Neural cell (in vitro differentiated cells): ENCODE results near the gene MID1. TPM values are rescaled to one million over a fixed set of nuclear protein-coding genes. Genes with fewer than 3 reads are reported as not detected.
A peak's percentile ranks its signal among the peaks of the same experiment; 100 is the strongest.

ENCODE experiments used
- H2AFZ ChIP-seq: fragments of 200-600, 300-800 bp; sonication (generic), shearing (Covaris generic); 2 replicates; pipeline ENCODE4 v1.6.0; 2014; ENCODE audit warnings: low read depth, mild to moderate bottlenecking, antibody characterized with exemption, low read length, moderate library complexity
- H3F3A ChIP-seq: fragments of 200-600 bp; shearing (Covaris generic); 2 replicates; pipeline ENCODE4 v1.6.1; 2016; ENCODE audit warnings: mild to moderate bottlenecking, moderate library complexity, mixed read lengths, antibody characterized with exemption, low read length; ENCODE audit not compliant: insufficient read depth, poor library complexity, severe bottlenecking
- H3K27ac ChIP-seq: fragments of 200-600, 300-800 bp; sonication (generic), shearing (Covaris generic); 2 replicates; pipeline ENCODE4 v1.5.1; 2014; ENCODE audit warnings: mild to moderate bottlenecking, low read length, moderate library complexity
- H3K27me3 ChIP-seq: fragments of 300-800, 200-600 bp; sonication (generic), shearing (Covaris generic); 2 replicates; pipeline ENCODE4 v1.6.0; 2014; ENCODE audit warnings: mild to moderate bottlenecking, low read depth, low read length, moderate library complexity; ENCODE audit not compliant: insufficient read depth
- H3K36me3 ChIP-seq: fragments of 300-800, 200-600 bp; sonication (generic), shearing (Covaris generic); 2 replicates; pipeline ENCODE4 v1.5.1; 2014; ENCODE audit warnings: mild to moderate bottlenecking, antibody characterized with exemption, low read length, moderate library complexity; ENCODE audit not compliant: insufficient read depth
- H3K4me2 ChIP-seq: fragments of 300-800, 200-600 bp; sonication (generic), shearing (Covaris generic); 2 replicates; pipeline ENCODE4 v1.6.0; 2014; ENCODE audit warnings: mild to moderate bottlenecking, low read length
- H3K4me3 ChIP-seq: fragments of 300-800, 200-600 bp; sonication (generic), shearing (Covaris generic); 2 replicates; pipeline ENCODE4 v1.5.1; 2014; ENCODE audit warnings: mild to moderate bottlenecking, low read length, moderate library complexity
- H3K79me2 ChIP-seq: fragments of 200-600 bp; shearing (Covaris generic); replicated peaks from 2 replicates; pipeline ENCODE4 v1.6.0; 2014; ENCODE audit warnings: mild to moderate bottlenecking, low read length, moderate library complexity; ENCODE audit not compliant: insufficient read depth
- H3K9ac ChIP-seq: fragments of 300-800, 200-600 bp; sonication (generic), shearing (Covaris generic); 2 replicates; pipeline ENCODE4 v1.6.1; 2016; ENCODE audit warnings: mild to moderate bottlenecking, low read length, mixed read lengths
- H3K9me2 ChIP-seq: fragments of 200-600 bp; shearing (Covaris generic); 2 replicates; pipeline ENCODE4 v1.6.1; 2016; ENCODE audit warnings: mild to moderate bottlenecking, low read length, mixed read lengths; ENCODE audit not compliant: insufficient read depth
- H3K9me3 ChIP-seq: fragments of 200-600, 300-800 bp; sonication (generic), shearing (Covaris generic); 2 replicates; pipeline ENCODE4 v1.6.1; 2016; ENCODE audit warnings: mild to moderate bottlenecking, mixed run types, low read length, moderate library complexity, mixed read lengths
- H4K20me1 ChIP-seq: fragments of 200-600 bp; shearing (Covaris generic); 2 replicates; pipeline ENCODE4 v1.6.1; 2016; ENCODE audit warnings: mild to moderate bottlenecking, mixed run types; ENCODE audit not compliant: insufficient read depth
- EP300 ChIP-seq: fragments of 450-650 bp; conservative IDR thresholded peaks from 2 replicates; pipeline ENCODE4 v1.6.1; 2014; ENCODE audit warnings: antibody characterized with exemption, mild to moderate bottlenecking, moderate library complexity; ENCODE audit not compliant: poor library complexity, severe bottlenecking
- MXI1 ChIP-seq: fragments of 450-650 bp; conservative IDR thresholded peaks from 2 replicates; pipeline ENCODE4 v1.6.1; 2014; ENCODE audit warnings: antibody characterized with exemption, mild to moderate bottlenecking; ENCODE audit not compliant: poor library complexity, severe bottlenecking
- POLR2AphosphoS5 ChIP-seq: IDR thresholded peaks from 2 replicates; pipeline ENCODE4 v1.6.1; 2012
- RAD21 ChIP-seq: fragments of 450-650 bp; conservative IDR thresholded peaks from 2 replicates; pipeline ENCODE4 v1.6.1; 2014; ENCODE audit warnings: antibody characterized with exemption, mild to moderate bottlenecking, moderate library complexity
- REST ChIP-seq: IDR thresholded peaks from 2 replicates; pipeline ENCODE4 v1.6.1; 2012; ENCODE audit warnings: borderline replicate concordance
- polyA plus RNA-seq: library from polyadenylated mRNA; depleted of rRNA; stranded (reverse); fragments of >200 nt; gene quantifications from 2 replicates; pipeline ENCODE4 v1.2.3, GENCODE V29; 2014
- TF ChIP-seq, protein P1 (sequence below): fragments of 450-650 bp; IDR thresholded peaks from 2 replicates; pipeline ENCODE4 v1.5.1; 2014; ENCODE audit warnings: antibody characterized with exemption, mild to moderate bottlenecking, moderate library complexity; ENCODE audit not compliant: poor library complexity, severe bottlenecking

MID1 gene
- polyA plus RNA-seq, 1 donor from 2014 or later = 16.6 TPM

DNA sequence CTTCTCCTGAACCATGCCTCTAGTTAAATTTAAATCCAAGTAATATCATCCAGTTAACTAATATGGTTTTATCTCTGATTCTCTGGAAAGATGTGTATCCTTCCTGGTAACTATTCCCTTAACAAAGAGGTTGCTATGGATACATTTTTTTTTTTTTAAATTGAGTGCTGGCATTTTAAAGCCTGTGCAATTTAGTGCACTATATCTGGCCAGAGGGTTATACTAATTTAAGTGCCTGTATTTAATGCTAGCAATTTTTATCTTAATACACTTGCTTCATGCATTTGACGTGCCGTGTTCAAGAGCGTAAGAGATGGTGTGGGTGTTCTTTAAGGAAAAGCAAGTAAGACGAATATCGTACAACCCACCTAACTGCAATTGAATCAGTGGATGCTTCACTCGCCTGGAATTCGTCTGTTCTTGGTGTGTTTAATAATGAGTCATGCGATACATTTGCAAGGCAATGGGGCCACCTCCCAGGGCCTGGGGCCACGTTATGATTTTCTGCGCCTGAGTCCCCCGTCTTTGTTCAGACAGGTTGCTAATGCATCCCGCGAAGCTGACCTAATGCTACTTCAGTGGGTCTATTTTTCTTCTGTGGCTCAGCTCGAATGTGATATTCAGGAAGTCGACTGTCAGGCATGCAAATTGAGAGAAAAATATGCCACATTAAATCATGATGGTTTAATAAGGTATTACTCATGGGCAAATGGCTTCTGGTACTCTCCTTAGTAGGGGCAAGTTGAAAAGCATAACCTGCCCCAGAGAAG, 14.2 kb upstream of the MID1 start:
- Histone ChIP-seq H3K9me3 (no peaks in the 10 kb centered on the region), H3K9me2 (no peaks in the 10 kb centered on the region), H3K4me2 (peak overlapping the region; percentile 59), H3K27me3 (no peaks in the 10 kb centered on the region), H3K79me2 (no peaks in the 10 kb centered on the region), H2AFZ (no peak overlapping the region), H3K27ac (peak overlapping the region; percentile 91), H3F3A (no peaks in the 10 kb centered on the region), H3K4me3 (peak overlapping the region; percentile 41), H3K36me3 (no peaks in the 10 kb centered on the region), H4K20me1 (no peaks in the 10 kb centered on the region), H3K9ac (peak overlapping the region; percentile 51)
- TF ChIP-seq EP300 (peak; percentile 74), RAD21 (peak; percentile 24), POLR2AphosphoS5 (peak; percentile 14), MXI1 (no peak), REST (peak; percentile 35)
- TF ChIP-seq, protein P1, sequence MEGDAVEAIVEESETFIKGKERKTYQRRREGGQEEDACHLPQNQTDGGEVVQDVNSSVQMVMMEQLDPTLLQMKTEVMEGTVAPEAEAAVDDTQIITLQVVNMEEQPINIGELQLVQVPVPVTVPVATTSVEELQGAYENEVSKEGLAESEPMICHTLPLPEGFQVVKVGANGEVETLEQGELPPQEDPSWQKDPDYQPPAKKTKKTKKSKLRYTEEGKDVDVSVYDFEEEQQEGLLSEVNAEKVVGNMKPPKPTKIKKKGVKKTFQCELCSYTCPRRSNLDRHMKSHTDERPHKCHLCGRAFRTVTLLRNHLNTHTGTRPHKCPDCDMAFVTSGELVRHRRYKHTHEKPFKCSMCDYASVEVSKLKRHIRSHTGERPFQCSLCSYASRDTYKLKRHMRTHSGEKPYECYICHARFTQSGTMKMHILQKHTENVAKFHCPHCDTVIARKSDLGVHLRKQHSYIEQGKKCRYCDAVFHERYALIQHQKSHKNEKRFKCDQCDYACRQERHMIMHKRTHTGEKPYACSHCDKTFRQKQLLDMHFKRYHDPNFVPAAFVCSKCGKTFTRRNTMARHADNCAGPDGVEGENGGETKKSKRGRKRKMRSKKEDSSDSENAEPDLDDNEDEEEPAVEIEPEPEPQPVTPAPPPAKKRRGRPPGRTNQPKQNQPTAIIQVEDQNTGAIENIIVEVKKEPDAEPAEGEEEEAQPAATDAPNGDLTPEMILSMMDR = no peak

- Histone ChIP-seq H3F3A (no peaks in the 10 kb centered on the region), H3K27me3 (no peaks in the 10 kb centered on the region), H3K4me2 (peak overlapping the region; percentile 19), H3K27ac (peak overlapping the region; percentile 91), H3K9ac (peak overlapping the region; percentile 51), H4K20me1 (no peaks in the 10 kb centered on the region), H3K79me2 (no peaks in the 10 kb centered on the region), H3K36me3 (no peaks in the 10 kb centered on the region), H3K9me2 (no peaks in the 10 kb centered on the region), H3K9me3 (no peaks in the 10 kb centered on the region), H3K4me3 (peak overlapping the region; percentile 41), H2AFZ (no peak overlapping the region)
- TF ChIP-seq EP300 (peak; percentile 9), RAD21 (no peak), POLR2AphosphoS5 (peak; percentile 25)
These were observed 13.3 kb upstream of the MID1 start for GRCh38 chrX:10633722-10634121.
